Measurements from ENCODE around the gene GCNT4. TPM values are rescaled to one million over a fixed set of nuclear protein-coding genes. Genes with fewer than 3 reads are reported as not detected.

Gene GCNT4
- total and polyA plus RNA-seq, 12 donors = 0.24 to 2.8 (median 1.0) TPM

- Histone ChIP-seq H3K9me3 (replicated peaks in 1 of 3) (no peaks in the 10 kb centered on the region), H3K36me3 (replicated peaks in 1 of 2) (no peaks in the 10 kb centered on the region), H3K27ac (no peak overlapping the region), H3K27me3 (no peaks in the 10 kb centered on the region), H3K4me1 (replicated peaks in 1 of 2) (no peaks in the 10 kb centered on the region), H3K4me3 (no peak overlapping the region)
- intact Hi-C loops (cut with DNase I) = no loop called here
- WGBS, 4 donors = 59 to 89% (median 84%) methylated on average over 5 to 6 of the region's 6 CpGs
- DNase-seq = no peak
- no peak for TF ChIP-seq CTCF (IDR thresholded peaks at IDR 0.05)
Measured at GRCh38 chr5:75034137-75034739, 18.1 kb downstream of the GCNT4 start.

GRCh38 chr5:75031366-75031765, 21.0 kb downstream of the GCNT4 start:
- no peak overlapping the region for H3K4me3 ChIP-seq
- WGBS, 4 donors = 43 to 81% (median 71%) methylated on average over 3 of the region's 3 CpGs
- intact Hi-C loops (cut with DNase I) = no loop called here
- no peaks in the 10 kb centered on the region for H3K36me3 ChIP-seq (replicated peaks in 1 of 2)
- H3K4me1 ChIP-seq (replicated peaks in 1 of 2) = no peaks in the 10 kb centered on the region
- no peaks in the 10 kb centered on the region for H3K9me3 ChIP-seq (replicated peaks in 1 of 3)
- DNase-seq = no peak
- H3K27me3 ChIP-seq = no peaks in the 10 kb centered on the region
- TF ChIP-seq POLR2A (IDR thresholded peaks at IDR 0.05) (no peak), CTCF (IDR thresholded peaks at IDR 0.05) (no peak)
- H3K27ac ChIP-seq = no peak overlapping the region

- Histone ChIP-seq H3K4me1 (replicated peaks in 1 of 2) (no peaks in the 10 kb centered on the region), H3K4me3 (no peak overlapping the region), H3K9me3 (replicated peaks in 1 of 3) (no peaks in the 10 kb centered on the region), H3K27me3 (no peaks in the 10 kb centered on the region), H3K27ac (no peak overlapping the region), H3K36me3 (replicated peaks in 1 of 2) (no peaks in the 10 kb centered on the region)
- 91 to 95% (median 93%) methylated on average over 3 of the region's 3 CpGs for WGBS, 4 donors
- intact Hi-C loops (cut with DNase I) = no loop called here
- TF ChIP-seq POLR2A (IDR thresholded peaks at IDR 0.05) (no peak), CTCF (IDR thresholded peaks at IDR 0.05) (no peak)
- DNase-seq = no peak
Measured at GRCh38 chr5:75028090-75028489, 24.3 kb downstream of the GCNT4 start.

GRCh38 chr5:75023368-75024159, 28.8 kb downstream of the GCNT4 start:
- no peaks in the 10 kb centered on the region for H3K4me1 ChIP-seq (replicated peaks in 1 of 2)
- H3K27me3 ChIP-seq = no peaks in the 10 kb centered on the region
- WGBS, 4 donors = 65 to 73% (median 72%) methylated on average over 9 of the region's 9 CpGs
- DNase-seq = no peak
- no peaks in the 10 kb centered on the region for H3K9me3 ChIP-seq (replicated peaks in 1 of 3)
- H3K27ac ChIP-seq = no peak overlapping the region
- H3K36me3 ChIP-seq (replicated peaks in 1 of 2) = no peaks in the 10 kb centered on the region
- intact Hi-C loops (cut with DNase I) = no loop called here
- TF ChIP-seq CTCF (IDR thresholded peaks at IDR 0.05) = no peak
- TF ChIP-seq POLR2A (IDR thresholded peaks at IDR 0.05) = no peak
- H3K4me3 ChIP-seq = no peak overlapping the region
